Prostate gland (tissue), 2 donors: Measurements from ENCODE around the gene PKP3. TPM values are rescaled to one million over a fixed set of nuclear protein-coding genes. Genes with fewer than 3 reads are reported as not detected.

ENCODE experiments used
- DNase-seq: peaks from one replicate; pipeline ENCODE4 v3.0.0-alpha.2; 2019; ENCODE audit warnings: low spot score
- H3K27ac ChIP-seq, 2 donors: fragments of 200-600 bp; sonication (generic); 2 replicates each; pipeline ENCODE4 v1.5.1; 2017 to 2019
- H3K27me3 ChIP-seq: fragments of 200-600 bp; sonication (generic); replicated peaks from 2 replicates; pipeline ENCODE4 v1.5.1; 2019; ENCODE audit not compliant: insufficient read depth
- H3K36me3 ChIP-seq, 2 donors: fragments of 200-600 bp; sonication (generic); 1 replicate in 1 of 2; 2 replicates in 1 of 2; pipeline versions ENCODE4 v1.5.1 to v1.8.1; 2017 to 2019
- H3K4me1 ChIP-seq: fragments of 200-600 bp; sonication (generic); replicated peaks from 2 replicates; pipeline ENCODE4 v1.5.1; 2019
- H3K4me3 ChIP-seq, 2 donors: fragments of 200-600 bp; sonication (generic); 2 replicates each; pipeline ENCODE4 v1.5.1; 2017 to 2019
- H3K9me3 ChIP-seq: fragments of 200-600 bp; sonication (generic); 2 replicates; pipeline ENCODE4 v1.5.1; 2017
- POLR2A ChIP-seq: fragments of 450-650 bp; IDR thresholded peaks from one replicate; pipeline ENCODE4 v1.6.1; 2016; ENCODE audit warnings: antibody characterized with exemption, mild to moderate bottlenecking
- POLR2AphosphoS5 ChIP-seq: sonication (generic); formaldehyde crosslinking; IDR thresholded peaks from one replicate; pipeline ENCODE4 v1.6.1; 2017; ENCODE audit warnings: antibody characterized with exemption
- WGBS: methylation state at CpG from one replicate; pipeline ENCODE4 v1.1.5; 2018; 5-methylcytosine and 5-hydroxymethylcytosine counted together
- intact Hi-C: fragments of 100-400 bp; cut with DNase I; formaldehyde crosslinking; loops from one replicate; pipeline ENCODE4 v1.14.2; 2022
- total RNA-seq, 2 donors: library from RNA; depleted of rRNA; stranded (reverse); fragments of >200 nt; gene quantifications; one replicate each; pipeline ENCODE4 v1.1.0, GENCODE V29; 2016
- TF ChIP-seq, protein P1 (sequence below), 4 experiments: fragments of 200-600 bp in 2 of 4; fragments of 450-650 bp in 2 of 4; sonication (generic) in 2 of 4; IDR thresholded peaks; 1 replicate in 3 of 4; 2 replicates in 1 of 4; pipeline ENCODE4 v1.5.1; 2016 to 2019; ENCODE audit warnings: antibody characterized with exemption in 4 of 4, mild to moderate bottlenecking in 2 of 4, moderate library complexity in 2 of 4

Gene PKP3
- total RNA-seq, 2 donors from 2014 or later: 58.6 to 88.4 TPM

DNA sequence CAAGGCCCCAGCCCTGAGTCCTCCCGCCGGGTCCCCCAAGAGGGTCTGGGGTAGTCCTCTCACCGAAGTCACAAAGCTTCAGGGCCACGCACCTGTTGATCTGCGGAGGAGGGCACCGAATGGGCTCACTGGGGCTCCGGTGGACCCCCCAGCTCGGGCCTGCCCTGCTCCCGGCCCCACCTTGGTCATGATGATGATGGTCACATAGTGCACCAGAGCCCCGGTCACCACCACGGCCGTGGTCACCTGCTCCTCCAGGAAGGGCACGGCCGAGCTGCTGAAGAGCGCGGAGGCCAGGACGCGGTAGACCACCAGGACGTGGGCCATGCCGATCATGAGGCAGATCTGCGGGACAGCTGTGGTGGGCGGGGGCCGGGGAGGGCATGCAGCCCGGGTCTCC is 34.3 kb downstream of the PKP3 start:
- H3K4me3 ChIP-seq: no peak overlapping the region
- no peak for DNase-seq
- intact Hi-C loops: no loop called here
- no peak overlapping the region for H3K27ac ChIP-seq
- H3K9me3 ChIP-seq: no peaks in the 10 kb centered on the region
- H3K4me1 ChIP-seq: no peaks in the 10 kb centered on the region
- WGBS: 95% methylated on average over 23 of the region's 24 CpGs
- no peak for TF ChIP-seq POLR2A
- TF ChIP-seq POLR2AphosphoS5: no peak
- TF ChIP-seq, protein P1, sequence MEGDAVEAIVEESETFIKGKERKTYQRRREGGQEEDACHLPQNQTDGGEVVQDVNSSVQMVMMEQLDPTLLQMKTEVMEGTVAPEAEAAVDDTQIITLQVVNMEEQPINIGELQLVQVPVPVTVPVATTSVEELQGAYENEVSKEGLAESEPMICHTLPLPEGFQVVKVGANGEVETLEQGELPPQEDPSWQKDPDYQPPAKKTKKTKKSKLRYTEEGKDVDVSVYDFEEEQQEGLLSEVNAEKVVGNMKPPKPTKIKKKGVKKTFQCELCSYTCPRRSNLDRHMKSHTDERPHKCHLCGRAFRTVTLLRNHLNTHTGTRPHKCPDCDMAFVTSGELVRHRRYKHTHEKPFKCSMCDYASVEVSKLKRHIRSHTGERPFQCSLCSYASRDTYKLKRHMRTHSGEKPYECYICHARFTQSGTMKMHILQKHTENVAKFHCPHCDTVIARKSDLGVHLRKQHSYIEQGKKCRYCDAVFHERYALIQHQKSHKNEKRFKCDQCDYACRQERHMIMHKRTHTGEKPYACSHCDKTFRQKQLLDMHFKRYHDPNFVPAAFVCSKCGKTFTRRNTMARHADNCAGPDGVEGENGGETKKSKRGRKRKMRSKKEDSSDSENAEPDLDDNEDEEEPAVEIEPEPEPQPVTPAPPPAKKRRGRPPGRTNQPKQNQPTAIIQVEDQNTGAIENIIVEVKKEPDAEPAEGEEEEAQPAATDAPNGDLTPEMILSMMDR (IDR thresholded peaks at IDR 0.05): no peak
- no peaks in the 10 kb centered on the region for H3K27me3 ChIP-seq
- H3K36me3 ChIP-seq: no peaks in the 10 kb centered on the region

DNA sequence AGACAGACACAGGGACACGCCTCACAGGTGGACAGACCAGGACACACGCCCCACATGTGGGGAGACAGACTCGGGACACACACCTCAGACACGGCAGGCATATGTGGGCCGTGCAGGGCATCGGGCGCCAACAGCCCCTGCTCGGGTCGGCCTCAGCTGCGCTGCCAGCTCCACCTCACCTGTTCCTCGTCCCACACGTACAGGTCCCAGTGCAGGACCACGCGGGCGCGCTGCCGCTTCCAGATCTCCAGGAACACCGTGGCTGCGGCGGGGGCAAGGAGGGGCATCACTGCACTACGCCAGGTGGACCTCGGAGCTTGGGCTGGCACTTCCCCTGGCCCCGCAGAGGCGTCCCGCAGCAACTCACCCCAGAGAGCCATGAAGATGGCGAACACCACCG is 35.4 kb downstream of the PKP3 start:
- 91% methylated on average over 17 of the region's 27 CpGs for WGBS

DNA sequence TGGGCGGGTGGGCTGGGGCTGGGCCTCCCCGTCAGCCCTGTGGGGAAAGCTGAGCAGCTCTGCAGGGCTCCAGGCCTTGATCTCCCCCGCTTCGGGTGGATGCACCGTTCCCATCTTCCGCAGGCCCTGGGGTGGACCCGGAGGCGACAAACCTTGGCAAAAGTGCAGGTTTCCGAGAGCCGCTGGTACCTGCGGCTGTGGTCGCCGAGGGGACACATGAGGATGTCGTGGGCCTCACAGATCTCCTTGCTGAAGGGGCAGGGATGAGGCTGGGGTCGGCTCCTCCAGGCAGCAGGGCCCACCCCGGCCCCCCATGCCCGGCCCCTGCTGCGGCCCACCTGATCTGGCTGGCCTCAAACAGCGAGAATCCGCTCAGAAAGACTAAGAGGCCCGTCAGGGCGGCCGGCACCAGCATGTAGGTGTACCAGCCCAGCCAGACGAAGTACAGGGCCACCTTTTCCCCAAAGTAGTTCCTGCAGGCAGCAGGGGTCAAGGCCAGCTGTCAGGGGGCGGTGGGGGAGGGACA is 36.0 kb downstream of the PKP3 start:
- WGBS: 51% methylated on average over 17 of the region's 25 CpGs

More for the DNA sequence above, 35.4 kb downstream of the PKP3 start:
- Histone ChIP-seq H3K27ac (no peak overlapping the region), H3K27me3 (no peaks in the 10 kb centered on the region), H3K4me1 (no peaks in the 10 kb centered on the region), H3K4me3 (no peak overlapping the region), H3K36me3 (no peaks in the 10 kb centered on the region), H3K9me3 (no peaks in the 10 kb centered on the region)
- intact Hi-C loops: no loop called here
- TF ChIP-seq, protein P1 (IDR thresholded peaks at IDR 0.05): no peak
- TF ChIP-seq POLR2AphosphoS5 (no peak), POLR2A (no peak)
- DNase-seq: no peak

DNA sequence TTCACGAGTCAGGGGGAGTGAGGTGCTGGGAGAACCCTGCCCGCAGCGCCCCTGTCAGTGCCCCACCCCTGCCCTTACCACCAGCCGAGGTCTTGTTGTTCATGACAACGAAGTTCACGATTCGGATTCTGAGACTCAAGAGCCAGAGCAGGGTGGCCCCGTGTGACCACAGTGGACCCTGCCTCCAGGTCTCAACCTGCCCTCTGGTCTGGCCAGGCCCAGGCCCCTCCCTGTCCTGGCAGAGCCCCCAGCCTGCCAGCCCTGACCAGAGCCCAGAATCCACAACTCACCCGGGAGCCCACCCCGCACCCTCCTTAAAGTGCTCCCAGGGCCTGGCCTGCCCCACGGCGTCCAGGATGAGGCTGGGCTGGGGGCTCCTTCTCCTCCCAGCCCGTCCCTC is 37.9 kb downstream of the PKP3 start:
- Histone ChIP-seq H3K27me3 (no peaks in the 10 kb centered on the region), H3K9me3 (no peaks in the 10 kb centered on the region), H3K36me3 (no peaks in the 10 kb centered on the region), H3K4me1 (no peaks in the 10 kb centered on the region), H3K27ac (no peak overlapping the region), H3K4me3 (no peak overlapping the region)
- WGBS: 91% methylated on average over 13 of the region's 13 CpGs
- intact Hi-C loops: no loop called here
- TF ChIP-seq POLR2AphosphoS5: no peak
- TF ChIP-seq, protein P1 (IDR thresholded peaks at IDR 0.05): no peak
- no peak for TF ChIP-seq POLR2A
- no peak for DNase-seq

More for the DNA sequence above, 36.0 kb downstream of the PKP3 start:
- H3K36me3 ChIP-seq: no peaks in the 10 kb centered on the region
- H3K4me1 ChIP-seq: no peaks in the 10 kb centered on the region
- TF ChIP-seq POLR2A (no peak), POLR2AphosphoS5 (no peak)
- TF ChIP-seq, protein P1 (IDR thresholded peaks at IDR 0.05): no peak
- intact Hi-C loops: no loop called here
- no peak for DNase-seq
- H3K27me3 ChIP-seq: no peaks in the 10 kb centered on the region
- H3K4me3 ChIP-seq: no peak overlapping the region
- H3K9me3 ChIP-seq: no peaks in the 10 kb centered on the region
- no peak overlapping the region for H3K27ac ChIP-seq

DNA sequence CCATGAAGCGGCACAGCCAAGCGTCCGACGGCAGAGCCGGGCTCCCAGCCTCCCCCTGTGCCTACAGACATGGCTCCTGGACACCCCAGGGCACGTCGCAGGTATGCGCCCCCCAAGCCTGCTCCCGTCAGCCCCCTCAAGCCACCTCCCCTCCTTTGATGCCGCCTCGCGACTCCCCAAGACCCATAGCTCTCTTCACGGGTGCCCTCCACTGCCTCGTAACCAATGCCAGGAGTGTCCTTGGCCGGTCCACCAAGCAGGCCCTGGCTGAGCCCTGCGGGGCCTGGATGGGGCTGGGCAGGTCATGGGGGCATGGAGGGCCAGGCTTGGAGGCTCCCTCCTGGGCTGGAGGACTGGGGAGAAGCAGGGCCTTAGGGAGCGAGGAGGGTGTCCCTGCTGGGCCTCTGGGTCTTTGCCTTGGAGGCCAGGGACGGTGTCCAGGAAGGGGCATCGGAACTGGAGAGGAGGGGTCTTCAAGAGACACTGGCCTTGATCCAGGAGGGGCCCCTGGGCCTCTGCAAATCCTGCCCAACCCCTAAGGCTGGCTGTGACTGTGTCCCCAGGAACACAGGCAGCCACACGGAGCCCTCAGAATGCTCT is 38.6 kb downstream of the PKP3 start:
- no peaks in the 10 kb centered on the region for H3K27me3 ChIP-seq
- H3K36me3 ChIP-seq: no peaks in the 10 kb centered on the region
- H3K4me3 ChIP-seq: no peak overlapping the region
- H3K4me1 ChIP-seq: no peaks in the 10 kb centered on the region
- no peak for TF ChIP-seq POLR2AphosphoS5
- TF ChIP-seq, protein P1 (IDR thresholded peaks at IDR 0.05): no peak
- no peak for TF ChIP-seq POLR2A
- DNase-seq: no peak
- intact Hi-C loops: no loop called here
- 93% methylated on average over 20 of the region's 20 CpGs for WGBS
- no peak overlapping the region for H3K27ac ChIP-seq
- H3K9me3 ChIP-seq: no peaks in the 10 kb centered on the region
